Ascending aorta (tissue), 2 donors: ENCODE measurements around the gene BYSL. TPM values are rescaled to one million over a fixed set of nuclear protein-coding genes. Genes with fewer than 3 reads are reported as not detected.

Source experiments
- DNase-seq, 2 donors: peaks; one replicate each; pipeline ENCODE4 v3.0.0-alpha.2; 2019; ENCODE audit warnings: low spot score in 2 of 2
- H3K27ac ChIP-seq, 2 donors: fragments of 200-600 bp; sonication (generic); one replicate each; pipeline ENCODE4 v1.5.1; 2016 to 2017; ENCODE audit warnings: mild to moderate bottlenecking in 1 of 2
- H3K27me3 ChIP-seq: fragments of 200-600 bp; sonication (generic); one replicate; pipeline ENCODE4 v1.5.1; 2017
- H3K36me3 ChIP-seq, 2 donors: fragments of 200-600 bp; sonication (generic); one replicate each; pipeline ENCODE4 v1.5.1; 2016
- H3K4me1 ChIP-seq, 2 donors: fragments of 200-600 bp; sonication (generic); one replicate each; pipeline ENCODE4 v1.5.1; 2016 to 2017; ENCODE audit warnings: mild to moderate bottlenecking in 1 of 2
- H3K4me3 ChIP-seq, 2 donors: fragments of 200-600 bp; sonication (generic); one replicate each; pipeline ENCODE4 v1.5.1; 2016 to 2017; ENCODE audit warnings: mild to moderate bottlenecking in 1 of 2
- H3K9me3 ChIP-seq, 2 donors: fragments of 200-600 bp; sonication (generic); one replicate each; pipeline ENCODE4 v1.5.1; 2016
- intact Hi-C: fragments of 100-400 bp; cut with DNase I; formaldehyde crosslinking; loops from one replicate; pipeline ENCODE4 v1.15.1; 2023
- total RNA-seq: library from RNA; depleted of rRNA; stranded (reverse); fragments of >200 nt; gene quantifications from one replicate; pipeline ENCODE4 v1.1.0, GENCODE V29; 2016
- TF ChIP-seq, protein P1 (sequence below), 3 experiments: fragments of 200-600 bp in 2 of 3; fragments of 450-650 bp in 1 of 3; sonication (generic) in 2 of 3; IDR thresholded peaks; one replicate each; pipeline ENCODE4 v1.5.1; 2016 to 2019; ENCODE audit warnings: antibody characterized with exemption in 3 of 3, mild to moderate bottlenecking in 1 of 3, moderate library complexity in 1 of 3

Gene BYSL
- total RNA-seq, 1 donor from 2014 or later: 1.6 TPM

DNA sequence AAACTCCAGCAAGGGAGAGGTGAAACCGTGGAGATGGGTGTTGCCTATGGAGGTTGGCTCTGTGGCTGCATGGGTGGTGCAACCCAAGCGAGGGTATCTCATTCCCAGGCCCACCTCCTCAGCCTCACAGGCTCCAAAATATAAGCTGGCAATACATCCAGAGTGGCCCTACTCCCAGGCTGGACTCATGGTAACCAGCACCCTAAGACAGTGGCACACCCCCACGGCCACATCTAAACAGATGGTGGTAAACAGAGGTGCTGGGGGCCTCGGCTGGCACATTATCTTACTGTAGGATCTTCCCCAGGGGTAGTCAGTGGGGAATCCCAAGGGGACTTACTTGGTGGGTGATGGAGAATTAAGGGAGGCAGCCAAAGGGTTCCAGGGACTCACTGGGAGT lies 54.0 kb downstream of the BYSL start:
- no peaks in the 10 kb centered on the region for H3K27me3 ChIP-seq
- intact Hi-C loops: no loop called here
- DNase-seq: no peak
- no peak overlapping the region for H3K27ac ChIP-seq
- no peaks in the 10 kb centered on the region for H3K36me3 ChIP-seq
- no peak overlapping the region for H3K4me3 ChIP-seq
- no peaks in the 10 kb centered on the region for H3K9me3 ChIP-seq
- TF ChIP-seq, protein P1, sequence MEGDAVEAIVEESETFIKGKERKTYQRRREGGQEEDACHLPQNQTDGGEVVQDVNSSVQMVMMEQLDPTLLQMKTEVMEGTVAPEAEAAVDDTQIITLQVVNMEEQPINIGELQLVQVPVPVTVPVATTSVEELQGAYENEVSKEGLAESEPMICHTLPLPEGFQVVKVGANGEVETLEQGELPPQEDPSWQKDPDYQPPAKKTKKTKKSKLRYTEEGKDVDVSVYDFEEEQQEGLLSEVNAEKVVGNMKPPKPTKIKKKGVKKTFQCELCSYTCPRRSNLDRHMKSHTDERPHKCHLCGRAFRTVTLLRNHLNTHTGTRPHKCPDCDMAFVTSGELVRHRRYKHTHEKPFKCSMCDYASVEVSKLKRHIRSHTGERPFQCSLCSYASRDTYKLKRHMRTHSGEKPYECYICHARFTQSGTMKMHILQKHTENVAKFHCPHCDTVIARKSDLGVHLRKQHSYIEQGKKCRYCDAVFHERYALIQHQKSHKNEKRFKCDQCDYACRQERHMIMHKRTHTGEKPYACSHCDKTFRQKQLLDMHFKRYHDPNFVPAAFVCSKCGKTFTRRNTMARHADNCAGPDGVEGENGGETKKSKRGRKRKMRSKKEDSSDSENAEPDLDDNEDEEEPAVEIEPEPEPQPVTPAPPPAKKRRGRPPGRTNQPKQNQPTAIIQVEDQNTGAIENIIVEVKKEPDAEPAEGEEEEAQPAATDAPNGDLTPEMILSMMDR (IDR thresholded peaks at IDR 0.05): no peak
- no peaks in the 10 kb centered on the region for H3K4me1 ChIP-seq

GRCh38 chr6:41976794-41977484 lies 55.6 kb downstream of the BYSL start:
- Histone ChIP-seq H3K4me1 (no peaks in the 10 kb centered on the region), H3K9me3 (no peaks in the 10 kb centered on the region), H3K4me3 (no peak overlapping the region), H3K36me3 (no peaks in the 10 kb centered on the region), H3K27me3 (no peaks in the 10 kb centered on the region), H3K27ac (no peak overlapping the region)
- TF ChIP-seq, protein P1 (IDR thresholded peaks at IDR 0.05): no peak
- DNase-seq: no peak
- intact Hi-C loops: no loop called here

Other genes with a start within 250 kb of the BYSL start
- 18.6 TPM for gene TFEB, start 185.9 kb upstream of the BYSL start, total RNA-seq
- gene PGC, start 174.1 kb upstream of the BYSL start, total RNA-seq: 0.53 TPM
- gene FRS3, start 141.6 kb upstream of the BYSL start, total RNA-seq: 26.0 TPM
- 15.5 TPM for gene PRICKLE4, start 140.7 kb upstream of the BYSL start, total RNA-seq
- 79.9 TPM for gene TOMM6, start 133.8 kb upstream of the BYSL start, total RNA-seq
- 8.7 TPM for gene USP49, start 26.1 kb upstream of the BYSL start, total RNA-seq
- 13.5 TPM for gene MED20, start 360 bp upstream of the BYSL start, total RNA-seq
- 130 TPM for gene CCND3, start 20.3 kb downstream of the BYSL start, total RNA-seq
- gene TAF8, start 129.0 kb downstream of the BYSL start, total RNA-seq: 26.0 TPM
- gene C6orf132, start 221.1 kb downstream of the BYSL start, total RNA-seq: 1.3 TPM